Activated CD4-positive, alpha-beta T cell treated with anti-CD3 and anti-CD28 coated beads, Interleukin-2, amount 10 ng/mL, durations not matched to agents 24 days and 14 days (primary cell): Measurements from ENCODE around the gene EHMT1. TPM values are rescaled to one million over a fixed set of nuclear protein-coding genes. Genes with fewer than 3 reads are reported as not detected.

ENCODE experiments used
- DNase-seq: peaks from one replicate; pipeline ENCODE4 v3.0.0; 2022
- H3K27ac Mint-ChIP-seq: one replicate; pipeline ENCODE4 v1.8.0; 2022; ENCODE audit warnings: mild to moderate bottlenecking, mixed read lengths
- H3K27me3 Mint-ChIP-seq: one replicate; pipeline ENCODE4 v1.8.0; 2022; ENCODE audit warnings: mixed read lengths
- H3K36me3 Mint-ChIP-seq: one replicate; pipeline ENCODE4 v1.8.0; 2022; ENCODE audit warnings: low read depth, mild to moderate bottlenecking, mixed read lengths
- H3K4me1 Mint-ChIP-seq: one replicate; pipeline ENCODE4 v1.8.0; 2021; ENCODE audit warnings: mixed read lengths
- H3K4me3 Mint-ChIP-seq: one replicate; pipeline ENCODE4 v1.8.0; 2022; ENCODE audit warnings: mild to moderate bottlenecking, moderate library complexity, mixed read lengths
- H3K9me3 Mint-ChIP-seq: one replicate; pipeline ENCODE4 v1.8.0; 2021; ENCODE audit warnings: mixed read lengths
- intact Hi-C: fragments of 100-400 bp; cut with micrococcal nuclease; formaldehyde crosslinking; loops from one replicate; pipeline ENCODE4 v1.15.1; 2023
- total RNA-seq: library from RNA; stranded (reverse); gene quantifications from 2 replicates; pipeline ENCODE4 v1.2.3, GENCODE V29; 2022

The EHMT1 gene
- total RNA-seq, 1 donor from 2014 or later, result 99.4 TPM

- intact Hi-C loops, result loop anchor here (5.0 kb wide), 1 partner anchor 99 kb away; no protein-coding TSS in a partner anchor
- no peak overlapping the region for H3K27ac Mint-ChIP-seq
- H3K36me3 Mint-ChIP-seq, result peaks cover 14% of the 10 kb centered on the region
- H3K9me3 Mint-ChIP-seq, result no peaks in the 10 kb centered on the region
- no peak overlapping the region for H3K4me3 Mint-ChIP-seq
- peaks cover 16% of the 10 kb centered on the region for H3K4me1 Mint-ChIP-seq
- no peaks in the 10 kb centered on the region for H3K27me3 Mint-ChIP-seq
- peak; percentile 83 for DNase-seq
These were observed 54.3 kb downstream of the EHMT1 start for GRCh38 chr9:137672907-137673791.

- Mint-ChIP-seq H3K27ac (no peak overlapping the region), H3K36me3 (peaks cover 19% of the 10 kb centered on the region), H3K4me1 (peaks cover 13% of the 10 kb centered on the region), H3K27me3 (no peaks in the 10 kb centered on the region), H3K9me3 (no peaks in the 10 kb centered on the region), H3K4me3 (no peak overlapping the region)
- no peak for DNase-seq
- intact Hi-C loops, result loop anchor here (5.0 kb wide), 1 partner anchor 98 kb away; no protein-coding TSS in a partner anchor
These were observed 55.1 kb downstream of the EHMT1 start for GRCh38 chr9:137673886-137674285.

- H3K4me3 Mint-ChIP-seq, result no peak overlapping the region
These were observed 55.6 kb downstream of the EHMT1 start for GRCh38 chr9:137674307-137674975.

GRCh38 chr9:137674976-137675320, 56.1 kb downstream of the EHMT1 start:
- H3K9me3 Mint-ChIP-seq, result no peaks in the 10 kb centered on the region
- H3K4me1 Mint-ChIP-seq, result peaks cover 12% of the 10 kb centered on the region
- H3K4me3 Mint-ChIP-seq, result no peak overlapping the region
- H3K27me3 Mint-ChIP-seq, result no peaks in the 10 kb centered on the region
- intact Hi-C loops, result loop anchor here (5.0 kb wide), 1 partner anchor 97 kb away; no protein-coding TSS in a partner anchor
- H3K36me3 Mint-ChIP-seq, result peaks cover 13% of the 10 kb centered on the region
- no peak overlapping the region for H3K27ac Mint-ChIP-seq
- no peak for DNase-seq

More at GRCh38 chr9:137674307-137674975, 55.6 kb downstream of the EHMT1 start:
- Mint-ChIP-seq H3K27ac (no peak overlapping the region), H3K36me3 (peaks cover 16% of the 10 kb centered on the region), H3K4me1 (peaks cover 10% of the 10 kb centered on the region), H3K27me3 (no peaks in the 10 kb centered on the region), H3K9me3 (no peaks in the 10 kb centered on the region)
- DNase-seq, result no peak
- intact Hi-C loops, result loop anchor here (5.0 kb wide), 1 partner anchor 98 kb away; no protein-coding TSS in a partner anchor

- Mint-ChIP-seq H3K36me3 (peaks cover 8% of the 10 kb centered on the region), H3K27me3 (no peaks in the 10 kb centered on the region), H3K27ac (no peak overlapping the region), H3K4me3 (no peak overlapping the region), H3K4me1 (peaks cover 8% of the 10 kb centered on the region), H3K9me3 (no peaks in the 10 kb centered on the region)
- intact Hi-C loops, result no loop called here
- DNase-seq, result no peak
These were observed 58.2 kb downstream of the EHMT1 start for GRCh38 chr9:137676998-137677397.

GRCh38 chr9:137678202-137678601, 59.4 kb downstream of the EHMT1 start:
- intact Hi-C loops, result no loop called here
- H3K27me3 Mint-ChIP-seq, result no peaks in the 10 kb centered on the region
- peaks cover 8% of the 10 kb centered on the region for H3K36me3 Mint-ChIP-seq
- DNase-seq, result no peak
- no peak overlapping the region for H3K27ac Mint-ChIP-seq
- no peaks in the 10 kb centered on the region for H3K9me3 Mint-ChIP-seq
- H3K4me1 Mint-ChIP-seq, result peaks cover 8% of the 10 kb centered on the region
- no peak overlapping the region for H3K4me3 Mint-ChIP-seq

GRCh38 chr9:137679249-137679648, 60.4 kb downstream of the EHMT1 start:
- Mint-ChIP-seq H3K4me3 (no peak overlapping the region), H3K27me3 (no peaks in the 10 kb centered on the region), H3K27ac (no peak overlapping the region), H3K4me1 (peaks cover 8% of the 10 kb centered on the region), H3K36me3 (peaks cover 8% of the 10 kb centered on the region), H3K9me3 (no peaks in the 10 kb centered on the region)
- intact Hi-C loops, result no loop called here
- DNase-seq, result no peak

- H3K27me3 Mint-ChIP-seq, result no peaks in the 10 kb centered on the region
- intact Hi-C loops, result no loop called here
- H3K9me3 Mint-ChIP-seq, result no peaks in the 10 kb centered on the region
- no peak overlapping the region for H3K4me3 Mint-ChIP-seq
- DNase-seq, result no peak
- H3K4me1 Mint-ChIP-seq, result peaks cover 6% of the 10 kb centered on the region
- no peak overlapping the region for H3K27ac Mint-ChIP-seq
- H3K36me3 Mint-ChIP-seq, result peaks cover 8% of the 10 kb centered on the region
These were observed 61.0 kb downstream of the EHMT1 start for GRCh38 chr9:137679695-137680305.

GRCh38 chr9:137680444-137681358, 61.9 kb downstream of the EHMT1 start:
- Mint-ChIP-seq H3K4me3 (no peak overlapping the region), H3K27ac (no peak overlapping the region), H3K4me1 (peaks cover 7% of the 10 kb centered on the region), H3K36me3 (peaks cover 14% of the 10 kb centered on the region), H3K9me3 (no peaks in the 10 kb centered on the region), H3K27me3 (no peaks in the 10 kb centered on the region)
- intact Hi-C loops, result no loop called here
- no peak for DNase-seq

GRCh38 chr9:137682428-137683105, 63.8 kb downstream of the EHMT1 start:
- no peak overlapping the region for H3K4me3 Mint-ChIP-seq
- H3K27me3 Mint-ChIP-seq, result no peaks in the 10 kb centered on the region
- no peaks in the 10 kb centered on the region for H3K9me3 Mint-ChIP-seq
- intact Hi-C loops, result no loop called here
- DNase-seq, result no peak
- H3K36me3 Mint-ChIP-seq, result peaks cover 17% of the 10 kb centered on the region
- peaks cover 12% of the 10 kb centered on the region for H3K4me1 Mint-ChIP-seq
- H3K27ac Mint-ChIP-seq, result no peak overlapping the region

GRCh38 chr9:137683262-137683864, 64.6 kb downstream of the EHMT1 start:
- Mint-ChIP-seq H3K36me3 (peaks cover 14% of the 10 kb centered on the region), H3K27ac (no peak overlapping the region), H3K9me3 (no peaks in the 10 kb centered on the region), H3K4me1 (peaks cover 12% of the 10 kb centered on the region), H3K27me3 (no peaks in the 10 kb centered on the region), H3K4me3 (no peak overlapping the region)
- DNase-seq, result no peak
- intact Hi-C loops, result no loop called here

- Mint-ChIP-seq H3K27ac (no peak overlapping the region), H3K4me3 (no peak overlapping the region), H3K27me3 (no peaks in the 10 kb centered on the region), H3K4me1 (peaks cover 15% of the 10 kb centered on the region), H3K9me3 (no peaks in the 10 kb centered on the region), H3K36me3 (peaks cover 17% of the 10 kb centered on the region)
- no peak for DNase-seq
- intact Hi-C loops, result no loop called here
These were observed 66.4 kb downstream of the EHMT1 start for GRCh38 chr9:137685035-137685740.
